HG03175 (cell line): ENCODE measurements around the gene ZCCHC8.
"Not testable (repeated sequence)": the region's sequence is repeated elsewhere in the genome, so short reads cannot be mapped to it uniquely, and the experiment has no call there.

Source experiments
- ATAC-seq: cut with Tn5 transposase; IDR thresholded peaks from one replicate; pipeline ENCODE4 v1.9.1; 2021; ENCODE audit warnings: mild to moderate bottlenecking, moderate library complexity; ENCODE audit not compliant: unreplicated experiment

The ZCCHC8 gene

DNA sequence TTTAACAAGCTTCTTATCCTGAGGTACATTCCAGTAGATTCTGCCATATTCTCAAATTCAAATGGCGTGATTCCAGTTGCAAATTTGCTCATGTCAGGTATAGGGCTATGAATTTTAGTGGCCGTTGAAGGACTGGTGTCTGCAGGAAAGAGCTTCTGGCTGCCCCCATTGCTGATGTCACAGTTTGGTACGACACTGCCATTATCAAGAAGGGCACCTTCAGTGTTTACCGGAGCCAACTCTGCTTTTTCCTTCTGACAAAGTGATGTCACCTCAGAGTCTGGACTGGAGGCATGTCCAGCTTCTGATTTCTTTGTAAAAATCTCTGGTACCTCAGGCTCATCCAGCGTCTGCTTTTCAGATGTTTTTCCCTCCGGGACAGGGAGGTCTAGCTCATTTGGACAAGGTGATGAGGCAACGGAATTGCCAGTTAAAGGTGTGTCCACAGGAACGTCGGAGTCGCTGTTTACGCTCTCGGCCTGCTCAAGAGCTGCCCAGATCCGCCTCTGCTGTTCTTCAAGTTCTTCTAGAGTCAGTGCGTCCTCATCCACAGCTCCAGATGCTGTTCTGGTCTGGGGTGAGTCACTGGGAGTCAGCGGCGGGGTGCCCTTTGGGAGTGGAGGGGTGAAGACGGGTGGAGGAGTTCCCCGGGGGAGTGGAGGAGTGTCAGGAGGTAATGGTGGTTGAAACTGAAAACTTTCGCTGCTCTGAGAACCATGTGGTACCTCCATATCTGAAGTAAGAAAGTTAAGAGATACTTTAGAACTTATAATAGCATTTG, 27.0 kb downstream of the ZCCHC8 start:
- ATAC-seq = no peak

DNA sequence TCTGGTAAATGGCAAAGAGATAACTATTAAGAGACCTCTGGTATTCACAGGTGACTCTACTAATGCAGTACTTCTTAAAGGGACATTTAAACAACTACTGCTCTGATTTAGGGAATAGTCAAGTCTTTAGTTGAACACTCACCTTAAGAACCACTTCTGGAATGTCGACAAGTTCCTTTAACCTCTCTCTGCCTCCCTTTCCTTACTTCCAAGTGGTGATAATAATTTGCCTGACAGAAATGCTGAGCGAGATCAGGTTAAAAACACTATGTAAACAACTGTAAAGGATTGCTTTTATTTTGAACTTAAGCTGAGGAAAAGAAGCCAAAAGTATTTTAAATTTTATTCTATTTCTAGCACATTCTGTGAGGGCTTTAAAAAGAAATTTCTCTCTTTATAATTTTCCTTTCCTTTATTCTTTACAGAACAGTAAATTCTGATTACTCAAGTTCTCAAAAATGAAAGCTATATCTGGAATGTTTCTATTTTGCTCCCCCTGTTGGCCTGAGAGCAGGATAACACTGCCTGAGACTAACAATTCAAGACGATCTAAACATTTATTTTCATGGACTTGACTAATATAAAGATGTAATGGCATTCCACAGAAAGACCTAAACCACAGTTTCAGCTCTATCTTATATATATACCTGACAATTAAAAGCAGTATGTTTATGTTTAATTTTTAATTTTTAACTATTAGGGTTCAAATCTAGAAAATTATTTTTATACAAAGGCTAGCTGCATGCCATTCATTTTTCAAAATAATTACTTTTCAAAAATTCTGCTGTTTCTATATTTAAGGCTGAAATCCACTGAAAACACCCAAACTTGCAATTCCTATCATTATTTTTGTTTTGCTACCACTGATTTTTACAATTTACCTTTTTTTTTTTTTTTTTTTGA, 29.2 kb downstream of the ZCCHC8 start:
- ATAC-seq = no peak

DNA sequence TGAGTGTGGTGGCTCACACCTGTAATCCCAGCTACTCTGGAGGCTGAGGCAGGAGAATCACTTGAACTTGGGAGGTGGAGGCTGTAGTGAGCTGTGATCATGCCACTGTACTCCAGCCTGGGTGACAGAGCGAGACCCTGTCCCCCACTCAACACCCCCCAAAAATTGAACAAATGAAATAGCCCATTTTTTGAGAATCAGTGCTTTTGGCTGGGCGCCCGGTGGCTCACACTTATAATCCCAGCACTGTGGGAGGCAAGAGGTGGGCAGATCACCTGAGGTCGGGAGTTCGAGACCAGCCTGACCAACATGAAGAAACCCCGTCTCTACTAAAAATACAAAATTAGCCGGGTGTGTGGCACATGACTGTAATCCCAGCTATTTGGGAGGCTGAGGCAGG, 30.2 kb downstream of the ZCCHC8 start:
- not testable (repeated sequence) for ATAC-seq

DNA sequence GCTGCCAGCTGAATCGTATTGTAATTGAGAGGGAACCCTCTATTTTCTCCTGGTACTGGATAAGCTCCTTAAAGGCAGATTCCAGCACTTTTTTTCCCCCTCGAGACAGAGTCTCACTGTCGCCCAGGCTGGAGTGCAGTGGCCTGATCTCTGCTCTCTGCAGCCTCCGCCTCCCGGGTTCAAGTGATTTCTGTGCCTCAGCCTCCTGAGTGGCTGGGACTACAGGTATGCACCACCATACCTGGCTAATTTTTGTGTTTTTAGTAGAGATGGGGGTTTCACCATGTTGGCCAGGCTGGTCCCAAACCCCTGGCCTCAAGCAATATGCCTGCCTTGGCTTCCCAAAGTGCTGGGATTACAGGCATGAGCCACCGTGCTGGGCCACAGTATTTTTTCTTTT, 30.9 kb downstream of the ZCCHC8 start:
- ATAC-seq = not testable (repeated sequence)

DNA sequence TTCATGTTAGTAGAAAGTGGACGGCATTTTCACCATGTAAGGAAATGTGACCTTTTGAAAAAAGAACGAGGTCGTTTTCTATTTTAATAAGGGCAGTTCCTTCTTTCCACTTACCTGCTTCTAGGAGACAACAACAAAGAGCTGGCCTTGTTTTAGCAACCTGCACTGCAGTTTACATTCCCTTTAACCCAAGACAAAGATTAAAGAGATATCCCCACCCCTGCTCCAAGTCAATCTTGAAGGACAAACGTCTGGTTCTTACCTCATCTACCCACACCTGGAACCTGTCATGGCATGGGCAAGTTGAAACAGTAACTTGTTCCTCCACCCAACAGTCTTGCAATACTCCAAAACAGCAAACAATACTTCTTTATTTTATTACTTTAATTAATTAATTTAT, 32.7 kb downstream of the ZCCHC8 start:
- ATAC-seq = no peak

DNA sequence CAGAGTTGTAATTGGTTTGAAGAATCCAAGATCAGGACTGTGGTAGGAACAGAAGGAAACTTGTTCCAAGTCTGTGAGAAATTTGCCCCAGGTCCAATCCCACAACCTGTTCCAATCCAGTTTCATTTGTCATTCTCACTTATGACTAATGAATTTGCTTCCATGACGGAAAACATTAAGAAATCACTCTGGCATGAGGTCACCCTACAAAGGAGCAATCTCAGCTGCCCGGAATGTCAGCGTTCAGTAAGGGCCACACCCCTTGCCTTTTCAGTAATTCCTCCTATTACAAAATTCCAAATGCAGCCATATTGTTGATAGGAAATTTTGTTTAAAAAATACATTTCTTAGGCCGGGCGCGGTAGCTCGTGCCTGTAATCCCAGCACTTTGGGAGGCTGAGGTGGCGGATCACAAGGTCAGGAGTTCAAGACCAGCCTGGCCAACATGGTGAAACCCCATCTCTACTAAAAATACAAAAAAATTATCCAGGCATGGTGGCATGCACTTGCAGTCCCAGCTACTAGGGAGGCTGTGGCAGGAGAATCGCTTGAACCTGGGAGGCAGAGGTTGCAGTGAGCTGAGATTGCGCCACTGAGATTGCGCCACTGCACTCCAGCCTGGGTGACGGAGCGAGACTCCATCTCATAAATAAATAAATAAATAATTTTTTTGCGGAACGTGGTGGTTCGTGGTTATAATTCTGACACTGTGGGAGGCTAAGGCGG, 36.3 kb downstream of the ZCCHC8 start:
- ATAC-seq = not testable (repeated sequence)

DNA sequence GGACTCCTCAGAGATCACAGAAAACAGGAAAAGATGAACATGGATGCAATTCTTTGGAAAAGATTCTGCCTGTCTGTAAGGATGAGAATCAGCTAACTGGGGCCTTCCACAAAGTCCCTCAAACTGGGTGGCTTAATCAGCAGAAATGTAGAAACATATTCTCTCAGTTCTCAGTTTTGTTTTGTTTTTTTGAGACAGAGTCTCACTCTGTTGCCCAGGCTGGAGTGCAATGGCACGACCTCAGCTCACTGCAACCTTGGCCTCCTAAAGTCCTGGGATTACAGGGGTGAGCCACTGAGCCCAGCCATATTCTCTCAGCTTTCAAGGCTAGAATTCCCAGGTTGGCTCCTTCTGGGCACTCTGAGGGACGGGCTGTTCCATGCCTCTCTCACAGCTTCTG, 40.1 kb downstream of the ZCCHC8 start:
- no peak for ATAC-seq

DNA sequence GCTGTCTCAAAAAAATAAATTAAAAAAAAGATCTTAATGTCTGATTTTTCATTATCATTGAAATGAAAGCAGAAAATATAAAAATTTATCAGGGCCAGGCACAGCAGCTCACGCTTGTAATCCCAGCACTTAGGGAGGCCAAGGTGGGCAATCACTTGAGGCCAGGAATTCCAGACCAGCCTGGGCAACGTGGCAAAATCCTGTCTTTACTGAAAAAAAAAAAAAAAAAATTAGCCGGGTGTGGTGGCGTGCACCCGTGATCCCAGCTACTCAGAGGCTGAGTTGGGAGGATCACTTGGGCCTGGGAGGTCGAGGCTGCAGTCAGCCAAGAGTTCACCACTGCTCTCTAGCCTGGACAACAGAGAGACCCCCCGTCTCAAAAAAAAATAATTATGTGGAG, 40.7 kb downstream of the ZCCHC8 start:
- no peak for ATAC-seq

DNA sequence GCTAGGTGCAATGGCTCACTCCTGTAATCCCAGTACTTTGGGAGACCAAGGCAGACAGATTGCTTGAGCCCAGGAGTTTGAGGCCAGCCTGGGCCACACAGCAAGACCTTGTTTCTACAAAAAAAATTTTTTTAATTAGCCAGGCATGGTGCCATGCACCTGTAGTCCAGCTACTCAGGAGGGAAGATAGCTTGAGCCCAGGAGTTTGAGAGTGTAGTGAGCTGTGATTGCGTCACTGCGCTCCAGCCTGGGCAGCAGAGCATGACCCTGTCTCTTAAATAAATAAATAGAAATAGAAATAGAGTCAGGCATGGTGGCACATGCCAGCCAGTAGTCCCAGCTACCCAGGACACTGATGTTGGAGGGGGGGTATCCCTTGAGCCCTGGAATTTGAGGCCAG, 41.5 kb downstream of the ZCCHC8 start:
- ATAC-seq = no peak

DNA sequence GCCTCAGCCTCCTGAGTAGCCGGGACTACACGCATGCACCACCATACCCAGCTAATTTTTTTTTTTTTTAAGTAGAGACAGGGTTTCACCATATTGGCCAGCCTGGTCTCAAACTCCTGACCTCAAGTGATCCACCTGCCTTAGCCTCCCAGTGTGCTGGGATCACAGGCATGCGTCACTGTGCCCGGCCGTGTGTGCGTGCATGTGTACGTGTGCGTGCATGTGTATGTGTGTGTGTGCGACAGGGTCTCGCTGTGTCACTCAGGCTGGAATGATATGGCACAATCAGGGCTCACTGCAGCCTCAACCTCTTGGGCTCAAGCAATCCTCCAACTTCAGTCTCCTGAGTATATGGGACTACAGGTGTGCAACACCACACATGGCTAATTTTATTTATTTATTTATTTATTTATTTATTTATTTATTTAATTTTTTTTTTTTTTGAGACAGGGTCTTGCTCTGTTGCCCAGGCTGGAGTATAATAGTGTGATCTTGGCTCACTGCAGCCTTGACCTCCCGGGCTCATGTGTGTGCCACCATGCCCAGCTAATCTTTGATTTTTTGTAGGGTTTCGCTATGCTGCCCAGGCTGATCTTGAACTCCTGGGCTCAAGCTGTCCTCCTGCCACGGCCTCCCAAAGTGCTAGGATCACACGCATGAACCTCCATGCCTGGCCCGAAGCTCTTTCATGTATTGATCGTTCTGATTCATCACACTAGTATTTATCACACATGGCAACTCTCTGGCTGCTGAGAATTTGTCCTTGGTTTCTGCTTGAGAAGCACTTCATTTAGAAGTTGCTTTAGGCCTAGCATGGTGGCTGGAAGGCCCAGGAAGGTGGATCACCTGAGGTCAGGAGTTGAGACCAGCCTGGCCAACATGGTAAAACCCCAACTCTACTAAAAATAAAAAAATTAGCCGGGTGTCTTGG, 42.4 kb downstream of the ZCCHC8 start:
- no peak for ATAC-seq

DNA sequence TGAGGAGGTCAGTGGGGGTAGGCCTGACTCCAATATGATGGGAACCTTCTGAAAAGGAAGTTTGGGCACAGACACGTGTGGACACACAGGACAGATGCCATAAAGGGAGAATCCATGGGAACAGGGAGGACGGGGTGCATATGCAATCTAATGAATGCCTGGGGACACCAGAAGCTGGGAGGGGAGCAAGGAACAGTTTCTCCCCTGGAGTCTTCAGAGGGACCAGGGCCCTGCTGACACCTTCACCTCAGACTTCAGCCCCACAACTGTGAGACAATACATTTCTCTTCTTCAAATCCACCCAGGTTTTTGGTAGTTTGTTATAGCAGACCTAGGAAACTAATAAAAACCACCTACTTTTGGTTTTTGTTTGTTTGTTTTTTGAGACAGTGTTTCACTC, 43.1 kb downstream of the ZCCHC8 start:
- ATAC-seq = no peak

DNA sequence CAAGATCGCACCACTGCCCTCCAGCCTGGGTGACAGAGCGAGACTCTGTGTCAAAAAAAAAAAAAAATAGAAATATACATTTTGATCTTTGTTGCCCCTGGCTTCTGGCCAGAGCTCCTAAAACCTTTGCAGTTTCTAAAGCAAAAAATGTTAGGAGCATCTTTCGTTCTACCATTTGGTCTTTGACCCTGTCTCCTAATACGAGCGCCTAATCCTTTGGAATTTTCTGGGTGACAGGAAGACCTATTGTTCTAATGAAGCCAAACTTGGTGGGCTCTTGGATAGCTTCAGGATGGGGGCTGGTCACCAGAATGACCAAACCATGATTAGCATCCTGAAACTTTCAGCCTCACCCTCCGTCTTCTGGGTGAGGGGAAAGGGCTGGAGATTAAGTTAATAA, 46.0 kb downstream of the ZCCHC8 start:
- ATAC-seq = no peak

DNA sequence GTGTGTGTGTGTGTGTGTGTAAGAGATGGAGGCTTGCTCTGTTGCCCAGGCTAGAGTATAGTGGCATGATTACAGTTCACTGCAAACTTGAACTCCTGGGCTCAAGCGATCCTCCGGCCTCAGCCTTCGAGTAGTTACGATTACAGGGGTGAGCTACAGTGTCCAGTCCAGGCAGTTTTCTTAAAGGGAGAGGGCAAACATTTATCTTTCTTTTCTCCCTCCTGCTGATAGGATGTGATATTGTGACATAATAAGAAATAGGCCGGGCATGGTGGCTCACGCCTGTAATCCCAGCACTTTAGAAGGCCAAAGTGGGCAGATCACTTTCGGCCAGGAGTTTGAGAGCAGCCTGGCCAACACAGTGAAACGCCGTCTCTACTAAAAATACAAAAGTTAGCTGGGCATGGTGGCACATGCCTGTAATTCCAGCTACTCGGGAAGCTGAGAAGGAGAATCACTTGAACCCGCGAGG, 46.4 kb downstream of the ZCCHC8 start:
- ATAC-seq = no peak

DNA sequence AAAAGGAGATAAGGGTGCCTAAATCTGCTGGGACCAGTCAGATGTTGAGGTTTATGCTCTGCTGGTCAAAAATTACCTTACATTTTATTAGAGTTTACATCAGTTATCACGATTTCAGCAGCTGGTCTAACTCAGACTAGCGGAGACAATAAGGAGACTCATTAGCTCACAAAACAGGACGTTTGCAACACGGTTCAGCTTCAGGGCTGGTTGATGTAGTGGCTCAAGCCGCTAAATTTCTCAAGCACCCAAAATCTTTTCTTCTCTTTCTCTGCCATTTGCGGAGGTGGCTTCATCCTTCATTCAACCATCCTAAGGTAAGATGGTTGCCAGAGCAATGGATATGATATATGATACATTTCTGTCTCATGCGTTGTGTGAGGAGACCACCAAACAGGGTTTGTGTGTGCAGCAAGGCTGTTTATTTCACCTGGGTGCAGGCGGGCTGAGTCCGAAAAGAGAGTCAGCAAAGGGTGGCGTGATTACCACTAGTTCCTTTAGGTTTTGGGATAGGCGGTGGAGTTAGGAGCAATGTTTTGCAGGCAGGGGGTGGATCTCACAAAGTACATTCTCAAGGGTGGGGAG, 47.9 kb downstream of the ZCCHC8 start:
- ATAC-seq = no peak

DNA sequence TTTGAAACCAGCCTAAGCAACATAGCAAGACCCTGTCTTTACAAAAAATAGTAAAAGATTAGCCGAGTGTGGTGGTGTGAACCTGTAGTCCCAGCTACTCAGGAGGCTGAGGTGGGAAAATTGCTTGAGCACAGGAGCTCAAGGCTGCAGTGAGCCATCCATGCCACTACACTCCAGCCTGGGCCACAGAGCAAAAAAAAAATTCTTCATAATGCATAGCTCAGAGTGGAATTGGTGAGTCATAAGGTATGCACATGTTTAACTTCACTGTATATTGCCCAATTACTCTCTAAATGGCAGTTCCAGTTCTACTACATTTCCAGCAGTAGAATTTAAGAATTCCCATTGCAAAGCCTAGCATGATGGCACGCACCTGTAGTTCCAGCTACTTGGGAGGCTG, 51.4 kb downstream of the ZCCHC8 start:
- ATAC-seq = no peak

DNA sequence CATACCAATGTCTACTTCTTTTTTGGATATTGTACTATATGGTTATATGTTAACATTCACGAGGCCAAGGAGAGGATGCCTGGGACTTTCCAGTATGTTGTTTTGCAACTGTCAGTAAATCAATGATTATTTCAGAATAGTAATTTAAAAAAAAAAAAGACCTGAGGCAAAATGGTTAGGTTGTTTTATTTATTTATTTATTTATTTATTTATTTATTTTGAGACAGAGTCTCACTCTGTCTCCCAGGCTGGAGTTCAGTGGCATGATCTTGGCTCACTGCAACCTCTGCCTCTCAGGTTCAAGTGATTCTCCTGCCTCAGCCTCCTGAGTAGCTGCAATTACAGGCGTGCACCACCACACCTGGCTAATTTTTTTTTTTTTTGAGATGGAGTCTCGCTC, 52.9 kb downstream of the ZCCHC8 start:
- ATAC-seq = not testable (repeated sequence)

DNA sequence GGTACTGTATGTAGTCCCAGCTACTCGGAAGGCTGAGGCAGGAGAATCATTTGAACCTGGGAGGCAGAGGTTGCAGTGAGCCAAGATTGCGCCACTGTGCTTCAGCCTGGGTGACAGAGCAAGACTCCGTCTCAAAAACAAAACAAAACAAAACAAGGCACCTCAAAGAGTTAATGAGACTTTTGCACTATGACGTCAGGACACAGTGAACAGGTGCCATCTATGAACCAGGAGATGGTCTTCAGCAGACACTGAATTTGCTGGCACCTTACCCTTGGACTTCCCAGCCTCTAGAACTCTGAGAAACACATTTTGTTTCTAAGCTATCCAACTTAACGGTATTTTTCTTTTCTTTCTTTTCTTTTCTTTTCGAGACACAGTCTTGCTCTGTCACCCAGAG, 54.3 kb downstream of the ZCCHC8 start:
- not testable (repeated sequence) for ATAC-seq

DNA sequence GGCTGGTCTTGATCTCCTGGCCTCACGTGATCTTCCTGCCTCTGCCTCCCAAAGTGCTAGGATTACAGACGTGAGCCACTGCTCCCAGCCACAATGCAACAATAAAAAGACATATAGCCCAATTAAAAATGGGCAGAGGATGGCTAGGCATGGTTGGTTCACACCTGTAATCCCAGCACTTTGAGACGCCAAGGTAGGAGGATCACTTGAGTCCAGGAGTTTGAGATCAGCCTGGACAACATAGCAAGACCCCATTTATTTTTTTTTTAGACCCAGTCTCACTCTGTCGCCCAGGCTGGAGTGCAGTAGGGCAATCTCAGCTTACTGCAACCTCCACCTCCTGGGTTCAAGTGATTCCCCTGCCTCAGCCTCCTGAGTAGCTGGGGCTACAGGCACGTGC, 56.7 kb downstream of the ZCCHC8 start:
- not testable (repeated sequence) for ATAC-seq

DNA sequence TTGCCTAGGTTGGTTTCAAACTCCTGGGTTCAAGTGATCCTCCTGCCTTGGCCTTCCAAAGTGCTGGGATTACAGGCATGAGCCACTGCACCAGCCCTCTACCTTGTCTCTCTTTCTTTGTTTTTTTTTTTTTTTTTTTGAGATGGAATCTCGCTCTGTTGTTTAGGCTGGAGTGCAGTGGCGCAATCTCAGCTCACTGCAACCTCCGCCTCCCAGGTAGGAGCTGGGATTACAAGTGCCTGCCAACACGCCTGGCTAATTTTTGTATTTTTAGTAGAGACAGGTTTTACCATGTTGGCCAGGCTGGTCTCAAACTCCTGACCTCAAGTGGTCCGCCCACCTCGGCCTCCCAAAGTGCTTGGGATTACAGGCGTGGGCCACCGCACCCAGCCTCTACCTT, 61.9 kb downstream of the ZCCHC8 start:
- ATAC-seq = not testable (repeated sequence)

DNA sequence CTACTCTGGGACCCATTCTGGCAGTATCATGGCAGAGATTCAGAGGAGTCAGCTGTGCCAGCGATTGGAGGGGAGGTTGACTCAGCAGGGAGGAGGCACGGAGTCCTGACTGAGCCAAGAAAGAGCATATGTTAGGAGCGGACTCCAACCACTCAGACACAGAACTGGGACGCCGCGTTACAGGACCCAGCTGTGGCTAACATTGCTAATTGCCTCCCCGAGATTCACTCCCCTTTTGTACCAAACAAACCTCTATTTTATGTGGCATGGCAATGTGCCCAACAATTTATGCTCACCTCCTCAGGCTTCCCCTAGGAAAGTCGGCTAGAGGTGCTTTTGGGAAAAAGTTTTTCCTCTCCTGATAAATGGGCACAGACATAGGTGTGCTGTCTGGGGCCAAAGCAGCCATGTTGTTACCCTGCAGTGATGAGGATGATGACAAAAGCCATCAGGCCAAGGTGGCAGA, 63.0 kb downstream of the ZCCHC8 start:
- ATAC-seq = no peak
